Neural cell (in vitro differentiated cells): ENCODE results near the gene RSPRY1. TPM values are rescaled to one million over a fixed set of nuclear protein-coding genes. Genes with fewer than 3 reads are reported as not detected.

Experiments used
- H2AFZ ChIP-seq: fragments of 200-600, 300-800 bp; sonication (generic), shearing (Covaris generic); 2 replicates; pipeline ENCODE4 v1.6.0; 2014; ENCODE audit warnings: low read depth, mild to moderate bottlenecking, antibody characterized with exemption, low read length, moderate library complexity
- H3F3A ChIP-seq: fragments of 200-600 bp; shearing (Covaris generic); 2 replicates; pipeline ENCODE4 v1.6.1; 2016; ENCODE audit warnings: mild to moderate bottlenecking, moderate library complexity, mixed read lengths, antibody characterized with exemption, low read length; ENCODE audit not compliant: insufficient read depth, poor library complexity, severe bottlenecking
- H3K27ac ChIP-seq: fragments of 200-600, 300-800 bp; sonication (generic), shearing (Covaris generic); 2 replicates; pipeline ENCODE4 v1.5.1; 2014; ENCODE audit warnings: mild to moderate bottlenecking, low read length, moderate library complexity
- H3K27me3 ChIP-seq: fragments of 300-800, 200-600 bp; sonication (generic), shearing (Covaris generic); 2 replicates; pipeline ENCODE4 v1.6.0; 2014; ENCODE audit warnings: mild to moderate bottlenecking, low read depth, low read length, moderate library complexity; ENCODE audit not compliant: insufficient read depth
- H3K36me3 ChIP-seq: fragments of 300-800, 200-600 bp; sonication (generic), shearing (Covaris generic); 2 replicates; pipeline ENCODE4 v1.5.1; 2014; ENCODE audit warnings: mild to moderate bottlenecking, antibody characterized with exemption, low read length, moderate library complexity; ENCODE audit not compliant: insufficient read depth
- H3K4me2 ChIP-seq: fragments of 300-800, 200-600 bp; sonication (generic), shearing (Covaris generic); 2 replicates; pipeline ENCODE4 v1.6.0; 2014; ENCODE audit warnings: mild to moderate bottlenecking, low read length
- H3K4me3 ChIP-seq: fragments of 300-800, 200-600 bp; sonication (generic), shearing (Covaris generic); 2 replicates; pipeline ENCODE4 v1.5.1; 2014; ENCODE audit warnings: mild to moderate bottlenecking, low read length, moderate library complexity
- H3K79me2 ChIP-seq: fragments of 200-600 bp; shearing (Covaris generic); replicated peaks from 2 replicates; pipeline ENCODE4 v1.6.0; 2014; ENCODE audit warnings: mild to moderate bottlenecking, low read length, moderate library complexity; ENCODE audit not compliant: insufficient read depth
- H3K9ac ChIP-seq: fragments of 300-800, 200-600 bp; sonication (generic), shearing (Covaris generic); 2 replicates; pipeline ENCODE4 v1.6.1; 2016; ENCODE audit warnings: mild to moderate bottlenecking, low read length, mixed read lengths
- H3K9me2 ChIP-seq: fragments of 200-600 bp; shearing (Covaris generic); 2 replicates; pipeline ENCODE4 v1.6.1; 2016; ENCODE audit warnings: mild to moderate bottlenecking, low read length, mixed read lengths; ENCODE audit not compliant: insufficient read depth
- H3K9me3 ChIP-seq: fragments of 200-600, 300-800 bp; sonication (generic), shearing (Covaris generic); 2 replicates; pipeline ENCODE4 v1.6.1; 2016; ENCODE audit warnings: mild to moderate bottlenecking, mixed run types, low read length, moderate library complexity, mixed read lengths
- H4K20me1 ChIP-seq: fragments of 200-600 bp; shearing (Covaris generic); 2 replicates; pipeline ENCODE4 v1.6.1; 2016; ENCODE audit warnings: mild to moderate bottlenecking, mixed run types; ENCODE audit not compliant: insufficient read depth
- EP300 ChIP-seq: fragments of 450-650 bp; conservative IDR thresholded peaks from 2 replicates; pipeline ENCODE4 v1.6.1; 2014; ENCODE audit warnings: antibody characterized with exemption, mild to moderate bottlenecking, moderate library complexity; ENCODE audit not compliant: poor library complexity, severe bottlenecking
- EZH2 ChIP-seq: fragments of 200-600, 300-800 bp; shearing (Covaris generic), sonication (generic); IDR thresholded peaks from 2 replicates; pipeline ENCODE4 v1.6.1; 2014; ENCODE audit warnings: antibody characterized with exemption, low read length, borderline replicate concordance, mild to moderate bottlenecking; ENCODE audit not compliant: insufficient read depth, poor library complexity, severe bottlenecking
- MXI1 ChIP-seq: fragments of 450-650 bp; conservative IDR thresholded peaks from 2 replicates; pipeline ENCODE4 v1.6.1; 2014; ENCODE audit warnings: antibody characterized with exemption, mild to moderate bottlenecking; ENCODE audit not compliant: poor library complexity, severe bottlenecking
- POLR2AphosphoS5 ChIP-seq: IDR thresholded peaks from 2 replicates; pipeline ENCODE4 v1.6.1; 2012
- RAD21 ChIP-seq: fragments of 450-650 bp; conservative IDR thresholded peaks from 2 replicates; pipeline ENCODE4 v1.6.1; 2014; ENCODE audit warnings: antibody characterized with exemption, mild to moderate bottlenecking, moderate library complexity
- REST ChIP-seq: IDR thresholded peaks from 2 replicates; pipeline ENCODE4 v1.6.1; 2012; ENCODE audit warnings: borderline replicate concordance
- SMC3 ChIP-seq: fragments of 450-650 bp; conservative IDR thresholded peaks from 2 replicates; pipeline ENCODE4 v1.6.1; 2014; ENCODE audit warnings: antibody characterized with exemption, mild to moderate bottlenecking, moderate library complexity; ENCODE audit not compliant: poor library complexity
- TAF1 ChIP-seq: IDR thresholded peaks from 2 replicates; pipeline ENCODE4 v1.6.1; 2012; ENCODE audit warnings: low read depth
- polyA plus RNA-seq: library from polyadenylated mRNA; depleted of rRNA; stranded (reverse); fragments of >200 nt; gene quantifications from 2 replicates; pipeline ENCODE4 v1.2.3, GENCODE V29; 2014
- TF ChIP-seq, protein P1 (sequence below): fragments of 450-650 bp; IDR thresholded peaks from 2 replicates; pipeline ENCODE4 v1.5.1; 2014; ENCODE audit warnings: antibody characterized with exemption, mild to moderate bottlenecking, moderate library complexity; ENCODE audit not compliant: poor library complexity, severe bottlenecking

The RSPRY1 gene
- polyA plus RNA-seq, 1 donor from 2014 or later: 62.0 TPM

DNA sequence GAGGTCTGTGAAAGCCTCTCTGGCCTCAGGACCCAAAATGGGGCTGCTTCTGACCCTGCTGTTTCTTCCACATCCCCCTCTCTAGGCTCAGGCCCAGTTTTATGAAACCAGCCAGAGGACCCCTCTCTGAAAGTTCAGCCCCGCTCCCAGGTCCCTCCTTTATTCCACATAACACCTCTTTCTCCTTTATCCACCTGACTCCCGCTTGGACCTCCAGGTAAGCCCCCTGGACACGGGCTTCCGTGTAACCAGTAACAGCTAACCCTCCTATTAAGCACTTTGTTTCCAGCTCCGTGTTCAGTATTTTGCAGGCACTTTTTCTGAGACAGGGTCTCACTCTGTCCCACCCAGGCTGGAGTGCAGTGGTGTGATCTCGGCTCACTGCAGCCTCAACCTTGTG lies 37.6 kb upstream of the RSPRY1 start:
- no peak overlapping the region for H3K4me2 ChIP-seq
- TF ChIP-seq EZH2 (no peak), MXI1 (no peak), RAD21 (no peak), TAF1 (no peak), SMC3 (no peak), EP300 (no peak), REST (no peak), POLR2AphosphoS5 (no peak)
- TF ChIP-seq, protein P1, sequence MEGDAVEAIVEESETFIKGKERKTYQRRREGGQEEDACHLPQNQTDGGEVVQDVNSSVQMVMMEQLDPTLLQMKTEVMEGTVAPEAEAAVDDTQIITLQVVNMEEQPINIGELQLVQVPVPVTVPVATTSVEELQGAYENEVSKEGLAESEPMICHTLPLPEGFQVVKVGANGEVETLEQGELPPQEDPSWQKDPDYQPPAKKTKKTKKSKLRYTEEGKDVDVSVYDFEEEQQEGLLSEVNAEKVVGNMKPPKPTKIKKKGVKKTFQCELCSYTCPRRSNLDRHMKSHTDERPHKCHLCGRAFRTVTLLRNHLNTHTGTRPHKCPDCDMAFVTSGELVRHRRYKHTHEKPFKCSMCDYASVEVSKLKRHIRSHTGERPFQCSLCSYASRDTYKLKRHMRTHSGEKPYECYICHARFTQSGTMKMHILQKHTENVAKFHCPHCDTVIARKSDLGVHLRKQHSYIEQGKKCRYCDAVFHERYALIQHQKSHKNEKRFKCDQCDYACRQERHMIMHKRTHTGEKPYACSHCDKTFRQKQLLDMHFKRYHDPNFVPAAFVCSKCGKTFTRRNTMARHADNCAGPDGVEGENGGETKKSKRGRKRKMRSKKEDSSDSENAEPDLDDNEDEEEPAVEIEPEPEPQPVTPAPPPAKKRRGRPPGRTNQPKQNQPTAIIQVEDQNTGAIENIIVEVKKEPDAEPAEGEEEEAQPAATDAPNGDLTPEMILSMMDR: no peak
- no peak overlapping the region for H3K27ac ChIP-seq
- no peak overlapping the region for H2AFZ ChIP-seq
- no peaks in the 10 kb centered on the region for H3K9me2 ChIP-seq
- no peaks in the 10 kb centered on the region for H3K79me2 ChIP-seq
- H3K27me3 ChIP-seq: no peaks in the 10 kb centered on the region
- no peaks in the 10 kb centered on the region for H3K9me3 ChIP-seq
- H3K36me3 ChIP-seq: no peaks in the 10 kb centered on the region
- no peak overlapping the region for H3K9ac ChIP-seq
- no peaks in the 10 kb centered on the region for H3F3A ChIP-seq
- H4K20me1 ChIP-seq: no peaks in the 10 kb centered on the region
- no peak overlapping the region for H3K4me3 ChIP-seq

GRCh38 chr16:57149391-57149790 lies 36.7 kb upstream of the RSPRY1 start:
- H3K9me2 ChIP-seq: no peaks in the 10 kb centered on the region
- TF ChIP-seq SMC3 (no peak), EP300 (no peak), POLR2AphosphoS5 (no peak), REST (no peak), MXI1 (no peak), RAD21 (no peak), TAF1 (no peak), EZH2 (no peak)
- TF ChIP-seq, protein P1: no peak
- H3K79me2 ChIP-seq: no peaks in the 10 kb centered on the region
- no peak overlapping the region for H3K9ac ChIP-seq
- no peak overlapping the region for H3K4me3 ChIP-seq
- H3K36me3 ChIP-seq: no peaks in the 10 kb centered on the region
- no peak overlapping the region for H3K27ac ChIP-seq
- no peaks in the 10 kb centered on the region for H3F3A ChIP-seq
- H2AFZ ChIP-seq: no peak overlapping the region
- H3K9me3 ChIP-seq: no peaks in the 10 kb centered on the region
- H3K27me3 ChIP-seq: no peaks in the 10 kb centered on the region
- no peaks in the 10 kb centered on the region for H4K20me1 ChIP-seq
- no peak overlapping the region for H3K4me2 ChIP-seq
